Measurements from ENCODE around the gene TNFAIP8L3. TPM values are rescaled to one million over a fixed set of nuclear protein-coding genes. Genes with fewer than 3 reads are reported as not detected.

TNFAIP8L3 gene
- total and polyA plus RNA-seq, 4 donors, result 0.44 to 4.9 (median 1.3) TPM

DNA sequence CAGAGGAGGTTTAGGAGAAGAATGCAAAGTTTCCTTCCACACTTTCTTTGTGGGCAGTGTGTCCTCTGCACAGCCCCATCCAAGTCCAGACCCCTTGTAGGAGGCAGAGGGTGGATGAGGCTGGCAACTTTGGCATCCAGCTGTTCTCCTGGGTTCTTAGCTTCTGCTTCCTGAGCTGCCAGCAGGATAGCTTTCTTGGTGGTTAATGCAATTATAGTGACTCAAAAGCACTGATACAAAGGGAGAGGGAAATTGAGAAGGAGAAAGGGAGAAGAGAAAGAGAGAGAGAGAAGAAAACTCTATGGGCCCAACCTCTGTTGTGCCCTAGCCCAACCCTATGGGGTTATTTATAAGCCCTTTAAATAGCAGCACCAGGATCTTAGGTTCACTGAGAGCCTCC, 4.5 kb upstream of the TNFAIP8L3 start:
- TF ChIP-seq RAD21 (IDR thresholded peaks at IDR 0.05), result no peak
- no peak for TF ChIP-seq EGR1 (IDR thresholded peaks at IDR 0.05; ENCODE audit: low read depth in 2 of 2)
- TF ChIP-seq SP1 (IDR thresholded peaks at IDR 0.05), result no peak
- no peak for TF ChIP-seq YY1 (IDR thresholded peaks at IDR 0.05)
- TF ChIP-seq, protein P1, sequence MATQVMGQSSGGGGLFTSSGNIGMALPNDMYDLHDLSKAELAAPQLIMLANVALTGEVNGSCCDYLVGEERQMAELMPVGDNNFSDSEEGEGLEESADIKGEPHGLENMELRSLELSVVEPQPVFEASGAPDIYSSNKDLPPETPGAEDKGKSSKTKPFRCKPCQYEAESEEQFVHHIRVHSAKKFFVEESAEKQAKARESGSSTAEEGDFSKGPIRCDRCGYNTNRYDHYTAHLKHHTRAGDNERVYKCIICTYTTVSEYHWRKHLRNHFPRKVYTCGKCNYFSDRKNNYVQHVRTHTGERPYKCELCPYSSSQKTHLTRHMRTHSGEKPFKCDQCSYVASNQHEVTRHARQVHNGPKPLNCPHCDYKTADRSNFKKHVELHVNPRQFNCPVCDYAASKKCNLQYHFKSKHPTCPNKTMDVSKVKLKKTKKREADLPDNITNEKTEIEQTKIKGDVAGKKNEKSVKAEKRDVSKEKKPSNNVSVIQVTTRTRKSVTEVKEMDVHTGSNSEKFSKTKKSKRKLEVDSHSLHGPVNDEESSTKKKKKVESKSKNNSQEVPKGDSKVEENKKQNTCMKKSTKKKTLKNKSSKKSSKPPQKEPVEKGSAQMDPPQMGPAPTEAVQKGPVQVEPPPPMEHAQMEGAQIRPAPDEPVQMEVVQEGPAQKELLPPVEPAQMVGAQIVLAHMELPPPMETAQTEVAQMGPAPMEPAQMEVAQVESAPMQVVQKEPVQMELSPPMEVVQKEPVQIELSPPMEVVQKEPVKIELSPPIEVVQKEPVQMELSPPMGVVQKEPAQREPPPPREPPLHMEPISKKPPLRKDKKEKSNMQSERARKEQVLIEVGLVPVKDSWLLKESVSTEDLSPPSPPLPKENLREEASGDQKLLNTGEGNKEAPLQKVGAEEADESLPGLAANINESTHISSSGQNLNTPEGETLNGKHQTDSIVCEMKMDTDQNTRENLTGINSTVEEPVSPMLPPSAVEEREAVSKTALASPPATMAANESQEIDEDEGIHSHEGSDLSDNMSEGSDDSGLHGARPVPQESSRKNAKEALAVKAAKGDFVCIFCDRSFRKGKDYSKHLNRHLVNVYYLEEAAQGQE (IDR thresholded peaks at IDR 0.05), result no peak
- TF ChIP-seq, protein P2, sequence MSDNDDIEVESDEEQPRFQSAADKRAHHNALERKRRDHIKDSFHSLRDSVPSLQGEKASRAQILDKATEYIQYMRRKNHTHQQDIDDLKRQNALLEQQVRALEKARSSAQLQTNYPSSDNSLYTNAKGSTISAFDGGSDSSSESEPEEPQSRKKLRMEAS (IDR thresholded peaks at IDR 0.05), result no peak
- TF ChIP-seq GABPA (IDR thresholded peaks at IDR 0.05 in 1 of 2, conservative IDR thresholded peaks at IDR 0.05 in 1 of 2), result no peak
- no peak for TF ChIP-seq NR2F2 (IDR thresholded peaks at IDR 0.05)
- no peak for TF ChIP-seq FOXA1 (IDR thresholded peaks at IDR 0.05)
- no peak for TF ChIP-seq FOXA2 (IDR thresholded peaks at IDR 0.05)
- TF ChIP-seq RXRA (IDR thresholded peaks at IDR 0.05), result no peak

DNA sequence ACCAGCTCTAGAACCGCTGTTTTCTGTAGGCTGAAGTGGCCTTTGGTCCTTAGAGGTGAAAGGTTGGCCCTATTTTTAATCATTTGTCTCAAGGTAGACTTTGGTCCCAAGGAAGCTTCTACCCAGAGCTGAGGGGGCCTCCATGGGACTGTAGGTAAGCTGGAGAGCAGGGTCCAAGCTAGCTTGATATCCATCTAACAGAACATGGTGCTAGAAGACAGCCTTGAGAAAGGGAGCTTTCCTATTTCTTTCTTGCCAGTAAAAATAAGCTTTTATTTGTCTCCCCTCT, 3.6 kb upstream of the TNFAIP8L3 start:
- H3K27me3 ChIP-seq (ENCODE audit: control insufficient read depth in 4 of 4, insufficient read depth in 4 of 4, low read length in 3 of 4), result peaks cover 0 to 10% (median 1%) of the 10 kb centered on the region in 4 donors
- no peak overlapping the region for H3K27ac ChIP-seq (ENCODE audit: low read depth in 1 of 2, low read length in 2 of 2)
- DNase-seq (ENCODE audit: low spot score), result no peak
- TF ChIP-seq, protein P2 (IDR thresholded peaks at IDR 0.05), result no peak
- TF ChIP-seq TAF1 (conservative IDR thresholded peaks at IDR 0.05) (no peak), EGR1 (IDR thresholded peaks at IDR 0.05; ENCODE audit: low read depth in 2 of 2) (no peak), HNF4A (conservative IDR thresholded peaks at IDR 0.05) (no peak), SP1 (IDR thresholded peaks at IDR 0.05) (no peak), RXRA (IDR thresholded peaks at IDR 0.05) (no peak), FOXA1 (IDR thresholded peaks at IDR 0.05) (no peak), FOXA2 (IDR thresholded peaks at IDR 0.05) (no peak), NR2F2 (IDR thresholded peaks at IDR 0.05) (no peak), RAD21 (IDR thresholded peaks at IDR 0.05) (no peak), JUND (IDR thresholded peaks at IDR 0.05) (no peak)
- TF ChIP-seq, protein P3, sequence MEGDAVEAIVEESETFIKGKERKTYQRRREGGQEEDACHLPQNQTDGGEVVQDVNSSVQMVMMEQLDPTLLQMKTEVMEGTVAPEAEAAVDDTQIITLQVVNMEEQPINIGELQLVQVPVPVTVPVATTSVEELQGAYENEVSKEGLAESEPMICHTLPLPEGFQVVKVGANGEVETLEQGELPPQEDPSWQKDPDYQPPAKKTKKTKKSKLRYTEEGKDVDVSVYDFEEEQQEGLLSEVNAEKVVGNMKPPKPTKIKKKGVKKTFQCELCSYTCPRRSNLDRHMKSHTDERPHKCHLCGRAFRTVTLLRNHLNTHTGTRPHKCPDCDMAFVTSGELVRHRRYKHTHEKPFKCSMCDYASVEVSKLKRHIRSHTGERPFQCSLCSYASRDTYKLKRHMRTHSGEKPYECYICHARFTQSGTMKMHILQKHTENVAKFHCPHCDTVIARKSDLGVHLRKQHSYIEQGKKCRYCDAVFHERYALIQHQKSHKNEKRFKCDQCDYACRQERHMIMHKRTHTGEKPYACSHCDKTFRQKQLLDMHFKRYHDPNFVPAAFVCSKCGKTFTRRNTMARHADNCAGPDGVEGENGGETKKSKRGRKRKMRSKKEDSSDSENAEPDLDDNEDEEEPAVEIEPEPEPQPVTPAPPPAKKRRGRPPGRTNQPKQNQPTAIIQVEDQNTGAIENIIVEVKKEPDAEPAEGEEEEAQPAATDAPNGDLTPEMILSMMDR (IDR thresholded peaks at IDR 0.05; ENCODE audit: low read depth, low read length, missing input control), result no peak
- H3K9me3 ChIP-seq (ENCODE audit: control insufficient read depth in 4 of 4, low read length in 3 of 4), result no peaks in the 10 kb centered on the region
- 85% methylated on average over 1 of the region's 1 CpG for WGBS
- no peak overlapping the region for H3K9ac ChIP-seq (ENCODE audit: low read depth in 1 of 2, low read length in 2 of 2)
- H3K4me3 ChIP-seq (ENCODE audit: low read depth in 1 of 3, low read length in 3 of 3), result no peak overlapping the region
- H3K36me3 ChIP-seq (ENCODE audit: control insufficient read depth in 4 of 4, insufficient read depth in 3 of 4, low read depth in 1 of 4, low read length in 3 of 4), result no peaks in the 10 kb centered on the region
- H3K4me1 ChIP-seq (ENCODE audit: control insufficient read depth in 4 of 4, insufficient read depth in 4 of 4, low read length in 3 of 4), result peaks cover 0 to 17% (median 13%) of the 10 kb centered on the region in 4 donors

More for the DNA sequence above, 4.5 kb upstream of the TNFAIP8L3 start:
- Histone ChIP-seq H3K4me3 (ENCODE audit: low read depth in 1 of 3, low read length in 3 of 3) (no peak overlapping the region), H3K36me3 (ENCODE audit: control insufficient read depth in 4 of 4, insufficient read depth in 3 of 4, low read depth in 1 of 4, low read length in 3 of 4) (no peaks in the 10 kb centered on the region), H3K9ac (ENCODE audit: low read depth in 1 of 2, low read length in 2 of 2) (no peak overlapping the region), H3K27ac (ENCODE audit: low read depth in 1 of 2, low read length in 2 of 2) (no peak overlapping the region), H3K27me3 (ENCODE audit: control insufficient read depth in 4 of 4, insufficient read depth in 4 of 4, low read length in 3 of 4) (peaks cover 0 to 12% (median 1%) of the 10 kb centered on the region in 4 donors), H3K4me1 (ENCODE audit: control insufficient read depth in 4 of 4, insufficient read depth in 4 of 4, low read length in 3 of 4) (peaks cover 0 to 8% (median 6%) of the 10 kb centered on the region in 4 donors), H3K9me3 (ENCODE audit: control insufficient read depth in 4 of 4, low read length in 3 of 4) (no peaks in the 10 kb centered on the region)
- no peak for DNase-seq (ENCODE audit: low spot score)

All from liver (tissue), 9 donors.